Stimulated activated CD4-positive, alpha-beta T cell treated with anti-CD3 and anti-CD28 coated beads, Interleukin-15, amount 100 ng/mL, for 48 hours (primary cell): ENCODE data around the gene RABL3.
"Not testable (repeated sequence)": the region's sequence is repeated elsewhere in the genome, so short reads cannot be mapped to it uniquely, and the experiment has no call there.

Experiments
- DNase-seq, 2 donors: peaks; one replicate each; pipeline ENCODE4 v3.0.0-alpha.2; 2020; ENCODE audit warnings: low read depth in 2 of 2

The RABL3 gene

DNA sequence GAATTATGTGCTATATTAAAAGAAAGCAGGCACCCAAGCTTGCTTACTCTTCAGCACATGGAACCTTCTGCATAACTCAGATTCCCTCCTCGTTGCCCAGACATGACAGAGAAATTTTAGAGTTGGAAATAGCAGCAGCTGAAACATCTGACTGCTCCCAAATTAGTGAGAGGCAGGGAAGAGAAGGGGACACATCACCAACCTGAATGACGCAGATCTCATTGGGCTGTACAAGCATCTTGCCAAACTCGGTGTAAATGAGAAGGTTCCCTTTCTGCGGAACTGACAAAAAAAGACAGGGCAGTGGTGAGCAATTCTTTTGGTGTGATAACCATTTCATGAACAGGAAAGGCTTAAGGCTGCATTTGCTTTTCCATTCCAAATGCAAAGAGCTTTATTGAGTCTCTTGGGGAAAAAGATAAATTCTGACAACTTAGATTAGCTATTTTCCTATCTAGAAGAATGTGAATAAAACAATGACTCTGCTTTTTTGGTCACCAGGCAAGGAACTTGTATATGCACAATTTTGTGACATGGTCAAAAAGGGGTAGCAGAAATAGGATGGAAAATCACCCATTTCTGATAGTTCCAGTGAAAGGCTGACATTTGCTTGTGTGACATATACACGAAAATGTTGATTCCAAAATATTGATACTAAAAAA is 95.4 kb downstream of the RABL3 start:
- no peak for DNase-seq

DNA sequence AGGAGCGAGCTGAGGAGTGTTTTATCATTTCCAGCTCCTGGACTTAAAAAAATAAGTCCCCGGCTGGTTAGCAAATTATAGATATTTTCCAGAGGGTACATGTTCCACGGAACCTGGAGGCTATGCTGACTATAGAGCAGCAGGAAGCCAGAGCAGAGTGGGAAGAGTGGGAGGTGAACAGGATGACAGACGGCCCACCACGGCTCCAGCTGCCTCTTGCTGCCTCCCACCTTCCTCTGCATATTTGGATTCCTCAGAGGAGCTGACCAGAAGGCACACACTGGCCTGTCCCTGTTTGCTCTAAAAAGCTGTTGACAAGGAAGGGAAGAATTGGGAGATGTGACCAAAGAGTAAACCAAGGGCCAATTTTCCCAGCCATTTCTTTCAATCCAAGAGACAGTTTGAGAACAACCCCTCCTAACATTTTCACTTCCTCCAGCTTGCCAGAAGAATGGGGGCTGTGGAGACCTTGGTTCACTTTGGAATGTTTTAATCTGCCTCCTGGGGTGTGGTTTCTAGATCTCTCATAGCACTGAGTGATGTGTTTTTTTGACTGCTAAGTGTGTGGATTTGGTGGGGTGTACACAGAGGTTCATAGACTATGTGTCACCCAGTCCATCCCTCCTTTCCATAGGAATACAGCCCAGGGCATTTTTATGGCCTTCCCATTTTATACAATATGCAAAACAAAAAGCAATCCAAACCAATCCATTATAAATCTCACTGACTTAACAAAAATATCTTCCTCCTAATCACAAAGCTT is 97.1 kb downstream of the RABL3 start:
- no peak for DNase-seq

DNA sequence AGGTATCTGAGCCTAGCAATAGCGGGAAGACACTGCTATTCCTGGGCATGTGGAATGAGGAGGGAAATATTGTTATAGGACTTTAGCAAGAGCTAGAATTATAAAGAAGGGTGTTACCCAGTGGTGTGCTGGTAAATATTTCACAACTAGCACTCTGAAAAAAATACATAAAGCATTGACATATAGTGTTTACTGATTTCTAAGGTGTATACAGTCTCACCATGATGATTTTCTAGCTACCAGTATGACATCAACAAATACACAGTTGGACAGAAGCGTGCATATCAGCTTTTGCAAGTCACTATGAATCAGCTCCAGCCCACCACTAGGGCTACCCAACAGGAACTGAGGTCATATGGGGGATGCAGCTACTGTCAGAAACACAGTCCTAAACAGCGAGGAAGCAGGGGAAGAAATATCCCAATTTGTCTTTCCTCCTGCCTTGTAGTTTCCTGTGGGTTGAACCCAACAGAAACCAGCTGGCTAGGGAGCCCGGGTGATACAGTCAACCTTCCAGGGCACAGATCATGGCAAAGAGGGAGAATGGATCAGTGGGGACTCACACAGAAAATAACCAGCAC is 99.9 kb downstream of the RABL3 start:
- no peak for DNase-seq

DNA sequence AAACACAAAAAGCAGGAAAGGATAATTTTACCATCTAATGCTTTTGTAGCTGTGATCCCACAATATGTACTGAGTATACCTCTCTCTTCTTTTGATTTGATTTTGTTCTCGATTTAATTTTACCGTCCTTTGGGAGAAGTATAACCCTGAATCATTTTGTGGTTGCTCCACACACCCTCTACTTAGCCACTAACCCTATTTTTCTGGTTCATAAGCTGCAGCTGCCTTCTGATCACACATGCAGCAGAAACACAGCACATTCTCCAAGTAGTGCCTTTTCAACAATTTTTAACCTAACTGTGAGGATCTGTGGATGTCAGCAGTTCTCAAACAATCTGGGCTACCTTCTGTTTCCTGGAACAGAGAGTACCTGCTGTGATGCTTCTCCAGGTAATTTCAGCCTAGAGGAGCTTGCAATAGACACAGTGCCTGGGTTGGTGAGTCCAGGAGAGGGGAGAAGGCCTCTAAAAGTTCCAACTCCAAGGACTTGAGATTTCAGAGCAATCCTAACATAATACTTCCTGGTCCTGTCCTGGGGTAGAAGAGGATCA is 100.5 kb downstream of the RABL3 start:
- no peak for DNase-seq

DNA sequence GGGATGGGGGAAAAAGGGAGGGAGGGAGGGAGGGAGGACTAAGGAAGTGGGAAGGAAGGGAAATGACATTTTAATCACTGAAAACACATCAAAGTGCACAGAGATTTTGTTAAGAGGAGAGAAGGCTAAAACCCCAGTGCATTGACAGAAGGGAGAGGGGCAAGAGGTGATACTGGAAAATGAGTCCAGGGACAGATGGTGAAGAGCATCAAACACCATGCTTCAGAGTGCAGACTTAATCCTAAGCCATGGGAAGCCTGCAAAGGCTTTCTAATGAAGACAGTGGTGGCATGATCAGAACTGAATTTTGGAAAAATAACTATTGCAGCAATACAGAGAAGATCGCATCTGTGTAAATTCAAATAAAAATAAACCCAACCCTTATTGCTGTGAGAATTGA is 102.1 kb downstream of the RABL3 start:
- no peak for DNase-seq

DNA sequence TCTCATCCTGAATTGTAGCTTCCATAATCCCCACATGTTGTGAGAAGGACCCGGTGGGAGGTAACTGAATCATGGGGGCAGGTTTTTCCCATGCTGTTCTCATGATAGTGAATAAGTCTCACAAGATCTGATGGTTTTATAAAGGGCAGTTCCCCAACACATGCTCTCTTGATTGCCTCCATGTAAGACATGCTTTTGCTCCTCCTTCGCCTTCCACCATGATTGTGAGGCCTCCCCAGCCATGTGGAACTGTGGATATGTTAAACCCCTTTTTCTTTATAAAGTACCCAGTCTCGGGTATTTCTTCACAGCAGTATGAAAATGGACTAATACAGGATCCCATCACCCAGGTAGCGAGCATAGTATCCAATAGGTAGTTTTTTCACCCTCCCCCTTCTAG is 103.5 kb downstream of the RABL3 start:
- not testable (repeated sequence) for DNase-seq

DNA sequence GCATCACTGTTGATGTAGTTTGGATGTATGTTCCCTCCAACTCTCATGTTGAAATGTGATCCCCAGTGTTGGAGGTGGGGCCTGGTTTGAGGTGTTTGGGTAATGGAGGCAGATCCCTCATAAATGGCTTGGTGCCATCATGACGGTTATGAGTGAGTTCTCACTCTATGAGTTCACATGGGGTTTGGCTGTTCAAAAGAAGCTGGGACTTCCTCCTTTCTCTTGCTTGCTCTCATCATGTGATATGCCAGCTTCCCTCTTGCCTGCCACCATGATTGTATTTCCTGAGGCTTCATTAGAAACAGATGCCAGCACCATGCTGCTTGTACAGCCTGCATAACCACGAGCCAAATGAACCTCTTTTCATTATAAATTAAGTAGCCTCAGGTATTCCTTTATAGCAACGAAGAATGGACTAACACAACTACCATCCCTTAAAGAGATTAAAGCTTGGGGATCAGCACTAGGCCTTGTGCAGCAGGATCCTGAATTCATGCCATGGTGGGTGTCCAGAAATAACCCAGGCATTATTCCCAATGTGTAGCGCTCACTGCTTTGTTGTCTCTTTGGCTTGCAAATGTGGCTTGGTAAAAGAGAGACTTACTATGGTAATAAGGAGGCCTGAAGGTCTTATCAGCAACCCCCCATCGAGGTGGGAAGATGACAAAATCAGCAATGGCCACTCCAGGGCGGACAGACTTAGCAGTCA is 104.3 kb downstream of the RABL3 start:
- no peak for DNase-seq

DNA sequence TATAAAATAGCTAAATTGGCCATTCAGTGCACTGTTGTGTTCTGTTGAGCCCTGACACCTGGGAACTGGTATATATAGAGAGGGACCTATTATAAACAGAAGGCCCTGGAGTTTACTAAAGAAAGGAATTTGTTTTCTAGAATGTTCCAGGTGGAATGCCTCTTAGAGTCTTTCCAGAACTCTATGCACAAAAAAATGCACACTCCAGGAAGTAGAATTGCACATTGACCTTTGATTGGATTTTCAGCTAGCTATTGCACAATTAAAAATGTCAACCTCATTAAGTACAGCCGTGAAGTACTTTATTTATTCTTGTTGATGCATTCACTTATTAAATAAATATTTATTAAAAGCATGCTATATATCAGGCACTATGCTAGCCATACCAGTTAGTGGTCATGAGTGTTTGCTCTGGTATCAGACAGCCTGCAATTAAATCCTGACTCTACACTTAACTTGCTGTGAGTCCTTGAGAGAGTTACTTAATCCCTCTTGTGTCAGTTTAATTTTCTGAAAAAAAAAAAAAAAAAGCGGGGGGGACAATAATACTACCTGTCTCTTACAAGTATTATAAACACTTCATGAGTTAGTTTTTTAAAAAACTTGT is 105.4 kb downstream of the RABL3 start:
- DNase-seq: no peak
